ENCODE data around the gene TTC14.

Gene TTC14

GRCh38 chr3:180619723-180620122 lies 17.8 kb downstream of the TTC14 start:
- TF ChIP-seq CTCF (IDR thresholded peaks at IDR 0.05; ENCODE audit: insufficient read depth, low read length, poor library complexity, severe bottlenecking) = no peak
- Histone ChIP-seq H3K4me3 (replicated peaks; ENCODE audit: low read depth, low read length) (no peak overlapping the region), H3K36me3 (ENCODE audit: control insufficient read depth, insufficient read depth, low read length) (no peaks in the 10 kb centered on the region), H3K27me3 (replicated peaks; ENCODE audit: control insufficient read depth, insufficient read depth, low read length) (no peaks in the 10 kb centered on the region)
- DNase-seq (ENCODE audit: extremely low read depth, insufficient read length) = no peak

- no peak for TF ChIP-seq CTCF (IDR thresholded peaks at IDR 0.05; ENCODE audit: insufficient read depth, low read length, poor library complexity, severe bottlenecking)
- Histone ChIP-seq H3K4me3 (replicated peaks; ENCODE audit: low read depth, low read length) (no peak overlapping the region), H3K36me3 (ENCODE audit: control insufficient read depth, insufficient read depth, low read length) (peaks cover 2% of the 10 kb centered on the region), H3K27me3 (replicated peaks; ENCODE audit: control insufficient read depth, insufficient read depth, low read length) (no peaks in the 10 kb centered on the region)
- DNase-seq (ENCODE audit: extremely low read depth, insufficient read length) = no peak
These were observed 22.8 kb downstream of the TTC14 start for GRCh38 chr3:180624714-180625113.

DNA sequence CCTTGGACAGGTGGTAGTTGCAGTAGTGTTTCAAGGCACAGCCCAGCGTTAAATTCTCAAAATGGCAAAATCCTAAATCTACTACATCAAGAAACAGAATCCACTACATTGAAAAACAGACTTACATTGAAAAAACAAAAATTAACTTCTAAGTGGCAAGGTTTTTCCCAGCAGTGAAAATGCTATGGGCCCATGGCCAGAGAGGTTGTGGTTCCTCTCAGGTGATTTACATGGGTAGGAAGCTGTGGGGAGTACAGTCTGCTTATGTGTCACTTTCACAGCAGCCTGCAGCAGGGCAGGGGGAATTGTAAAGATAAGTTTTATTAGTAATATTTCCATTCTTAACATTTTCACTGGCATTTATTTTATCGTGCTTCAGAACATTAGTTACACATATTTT lies 24.9 kb downstream of the TTC14 start:
- no peak for DNase-seq (ENCODE audit: extremely low read depth, insufficient read length)
- H3K4me3 ChIP-seq (replicated peaks; ENCODE audit: low read depth, low read length) = no peak overlapping the region
- no peaks in the 10 kb centered on the region for H3K27me3 ChIP-seq (replicated peaks; ENCODE audit: control insufficient read depth, insufficient read depth, low read length)
- H3K36me3 ChIP-seq (ENCODE audit: control insufficient read depth, insufficient read depth, low read length) = peaks cover 2% of the 10 kb centered on the region
- no peak for TF ChIP-seq CTCF (IDR thresholded peaks at IDR 0.05; ENCODE audit: insufficient read depth, low read length, poor library complexity, severe bottlenecking)

GRCh38 chr3:180630371-180630770 lies 28.4 kb downstream of the TTC14 start:
- H3K4me3 ChIP-seq (replicated peaks; ENCODE audit: low read depth, low read length) = no peak overlapping the region
- no peak for DNase-seq (ENCODE audit: extremely low read depth, insufficient read length)
- no peak for TF ChIP-seq CTCF (IDR thresholded peaks at IDR 0.05; ENCODE audit: insufficient read depth, low read length, poor library complexity, severe bottlenecking)

GRCh38 chr3:180631317-180631716 lies 29.4 kb downstream of the TTC14 start:
- peak; percentile 31 for TF ChIP-seq CTCF (IDR thresholded peaks at IDR 0.05; ENCODE audit: insufficient read depth, low read length, poor library complexity, severe bottlenecking)
- Histone ChIP-seq H3K36me3 (ENCODE audit: control insufficient read depth, insufficient read depth, low read length) (peaks cover 1% of the 10 kb centered on the region), H3K27me3 (replicated peaks; ENCODE audit: control insufficient read depth, insufficient read depth, low read length) (no peaks in the 10 kb centered on the region), H3K4me3 (replicated peaks; ENCODE audit: low read depth, low read length) (no peak overlapping the region)
- no peak for DNase-seq (ENCODE audit: extremely low read depth, insufficient read length)

More at GRCh38 chr3:180630371-180630770, 28.4 kb downstream of the TTC14 start:
- Histone ChIP-seq H3K27me3 (replicated peaks; ENCODE audit: control insufficient read depth, insufficient read depth, low read length) (no peaks in the 10 kb centered on the region), H3K36me3 (ENCODE audit: control insufficient read depth, insufficient read depth, low read length) (peaks cover 2% of the 10 kb centered on the region)

DNA sequence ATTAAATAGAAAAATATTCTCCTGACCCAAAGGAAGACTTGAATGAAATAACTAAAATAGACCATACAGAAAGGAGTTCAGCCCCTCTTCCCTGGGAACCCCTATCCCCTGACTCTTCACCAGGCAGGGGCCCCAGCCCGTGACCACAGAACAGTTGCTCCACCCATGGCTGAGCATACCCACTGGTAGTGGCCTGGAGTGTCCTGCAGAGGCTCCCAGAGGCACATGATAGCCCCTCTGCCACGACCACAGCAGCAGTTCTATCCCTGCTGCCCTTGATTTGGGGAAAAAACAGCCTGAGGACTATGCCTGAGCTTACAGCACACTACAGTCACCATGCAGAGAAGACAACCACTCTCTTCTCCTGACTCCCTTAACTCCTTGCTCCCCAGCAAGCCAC lies 31.8 kb downstream of the TTC14 start:
- no peak overlapping the region for H3K4me3 ChIP-seq (replicated peaks; ENCODE audit: low read depth, low read length)
- TF ChIP-seq CTCF (IDR thresholded peaks at IDR 0.05; ENCODE audit: insufficient read depth, low read length, poor library complexity, severe bottlenecking) = peak; percentile 30
- H3K27me3 ChIP-seq (replicated peaks; ENCODE audit: control insufficient read depth, insufficient read depth, low read length) = no peaks in the 10 kb centered on the region
- no peaks in the 10 kb centered on the region for H3K36me3 ChIP-seq (ENCODE audit: control insufficient read depth, insufficient read depth, low read length)
- DNase-seq (ENCODE audit: extremely low read depth, insufficient read length) = no peak
